OCI-LY3 (cell line): ENCODE measurements around the gene AGBL1.

Source experiments
- H2AFZ ChIP-seq: fragments of 200-600, 300-600 bp; shearing (Covaris generic); 2 replicates; pipeline ENCODE4 v1.6.0; 2014; ENCODE audit warnings: antibody characterized with exemption, low read depth, low read length
- H3K27ac ChIP-seq: fragments of 200-600, 300-600 bp; sonication (generic); 2 replicates; pipeline ENCODE4 v1.5.1; 2014; ENCODE audit warnings: mild to moderate bottlenecking, low read length, moderate library complexity, mixed read lengths
- H3K27me3 ChIP-seq: fragments of 200-600, 300-600 bp; sonication (generic); 2 replicates; pipeline ENCODE4 v1.6.1; 2014; ENCODE audit warnings: low read depth, low read length, mixed read lengths
- H3K36me3 ChIP-seq: fragments of 200-600, 300-600 bp; sonication (generic); replicated peaks from 2 replicates; pipeline ENCODE3; 2014; ENCODE audit warnings: low read depth, low read length, mixed read lengths
- H3K4me1 ChIP-seq: fragments of 300-600, 200-600 bp; sonication (generic); 2 replicates; pipeline ENCODE4 v1.6.1; 2014; ENCODE audit warnings: low read length, mixed read lengths
- H3K4me2 ChIP-seq: fragments of 200-600, 300-600 bp; sonication (generic); 2 replicates; pipeline ENCODE4 v1.6.1; 2014; ENCODE audit warnings: low read length, mixed read lengths
- H3K4me3 ChIP-seq: fragments of 300-600, 200-600 bp; sonication (generic); 2 replicates; pipeline ENCODE4 v1.5.1; 2014; ENCODE audit warnings: antibody characterized with exemption, mild to moderate bottlenecking, low read length, moderate library complexity
- H3K79me2 ChIP-seq: fragments of 300-600, 200-600 bp; shearing (Covaris generic); 2 replicates; pipeline ENCODE4 v1.6.1; 2014; ENCODE audit warnings: mild to moderate bottlenecking, low read length, mixed read lengths
- H3K9ac ChIP-seq: fragments of 300-600, 200-600 bp; shearing (Covaris generic); 2 replicates; pipeline ENCODE4 v1.6.0; 2014; ENCODE audit warnings: mild to moderate bottlenecking, low read length, moderate library complexity
- H3K9me3 ChIP-seq: fragments of 200-600, 300-600 bp; shearing (Covaris generic); 2 replicates; pipeline ENCODE4 v1.6.1; 2014; ENCODE audit warnings: low read length, mixed read lengths; ENCODE audit not compliant: insufficient read depth
- H4K20me1 ChIP-seq: fragments of 200-600, 300-600 bp; sonication (generic); 2 replicates; pipeline ENCODE4 v1.6.1; 2016; ENCODE audit warnings: low read length, mixed read lengths; ENCODE audit not compliant: insufficient read depth
- CTCF ChIP-seq: fragments of 200-600, 300-600 bp; sonication (generic); IDR thresholded peaks from 2 replicates; pipeline ENCODE4 v1.5.1; 2014; ENCODE audit warnings: antibody characterized with exemption, low read length, low read depth
- EZH2phosphoT487 ChIP-seq: fragments of 200-600 bp; shearing (Covaris generic); IDR thresholded peaks from 2 replicates; pipeline ENCODE4 v1.6.1; 2018; ENCODE audit warnings: antibody characterized with exemption, mixed run types, low read depth

The AGBL1 gene

DNA sequence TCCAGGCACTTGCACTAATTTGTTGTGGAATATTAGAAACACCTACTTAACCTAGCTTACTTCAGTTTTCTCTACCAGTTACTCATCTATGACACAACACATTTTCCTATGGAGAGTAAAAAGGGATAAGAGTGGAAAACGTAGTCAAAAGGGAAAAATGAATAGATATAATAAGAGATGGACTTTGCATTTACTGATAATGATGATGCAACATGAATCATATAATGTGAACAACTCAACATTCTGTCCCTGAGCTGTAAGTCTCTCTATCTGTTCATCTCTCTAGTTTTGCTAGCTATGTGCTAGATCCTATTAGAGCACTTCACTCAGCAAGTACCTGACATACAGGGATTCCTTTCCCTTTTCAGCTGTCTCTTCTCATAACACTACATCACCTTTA is 627.1 kb downstream of the AGBL1 start:
- Histone ChIP-seq H3K36me3 (no peaks in the 10 kb centered on the region), H3K27me3 (no peaks in the 10 kb centered on the region), H4K20me1 (no peaks in the 10 kb centered on the region), H3K4me3 (no peak overlapping the region), H3K4me1 (no peaks in the 10 kb centered on the region), H3K4me2 (no peak overlapping the region), H3K79me2 (no peaks in the 10 kb centered on the region), H3K27ac (no peak overlapping the region), H2AFZ (no peak overlapping the region), H3K9me3 (no peaks in the 10 kb centered on the region), H3K9ac (no peak overlapping the region)
- TF ChIP-seq CTCF (no peak), EZH2phosphoT487 (no peak)

- H3K4me1 ChIP-seq = no peaks in the 10 kb centered on the region
- no peak overlapping the region for H3K9ac ChIP-seq
- H3K4me2 ChIP-seq = no peak overlapping the region
- TF ChIP-seq EZH2phosphoT487 = no peak
- no peak for TF ChIP-seq CTCF
- no peaks in the 10 kb centered on the region for H3K9me3 ChIP-seq
- no peaks in the 10 kb centered on the region for H3K27me3 ChIP-seq
- no peaks in the 10 kb centered on the region for H3K79me2 ChIP-seq
- H3K27ac ChIP-seq = no peak overlapping the region
- no peak overlapping the region for H3K4me3 ChIP-seq
- no peak overlapping the region for H2AFZ ChIP-seq
- H4K20me1 ChIP-seq = no peaks in the 10 kb centered on the region
- no peaks in the 10 kb centered on the region for H3K36me3 ChIP-seq
Measured at GRCh38 chr15:86711476-86711875, 631.8 kb downstream of the AGBL1 start.

DNA sequence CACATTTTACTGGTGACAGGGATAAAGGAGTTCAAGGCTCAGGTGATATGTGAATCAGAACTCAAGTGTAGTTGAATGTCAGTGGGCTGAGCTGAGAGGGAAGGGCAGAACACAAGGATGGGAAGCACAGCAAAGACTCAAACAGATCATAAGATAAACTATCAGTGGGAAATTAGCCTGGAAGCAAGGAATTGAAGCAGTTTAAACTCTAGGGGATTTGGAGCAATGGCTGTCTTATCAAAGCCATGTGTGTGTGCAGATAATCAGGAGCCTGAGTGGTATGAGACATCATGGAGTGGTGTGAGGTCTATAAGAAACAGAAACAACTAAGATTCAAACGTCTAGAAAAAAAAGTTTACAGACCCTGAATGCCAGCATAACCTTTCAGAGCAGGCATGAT is 634.6 kb downstream of the AGBL1 start:
- no peak overlapping the region for H3K9ac ChIP-seq
- H3K79me2 ChIP-seq = no peaks in the 10 kb centered on the region
- H3K4me3 ChIP-seq = no peak overlapping the region
- no peaks in the 10 kb centered on the region for H3K4me1 ChIP-seq
- H3K27ac ChIP-seq = no peak overlapping the region
- H2AFZ ChIP-seq = no peak overlapping the region
- H4K20me1 ChIP-seq = no peaks in the 10 kb centered on the region
- no peaks in the 10 kb centered on the region for H3K9me3 ChIP-seq
- TF ChIP-seq EZH2phosphoT487 = no peak
- no peak for TF ChIP-seq CTCF
- no peaks in the 10 kb centered on the region for H3K27me3 ChIP-seq
- H3K36me3 ChIP-seq = no peaks in the 10 kb centered on the region
- H3K4me2 ChIP-seq = no peak overlapping the region

DNA sequence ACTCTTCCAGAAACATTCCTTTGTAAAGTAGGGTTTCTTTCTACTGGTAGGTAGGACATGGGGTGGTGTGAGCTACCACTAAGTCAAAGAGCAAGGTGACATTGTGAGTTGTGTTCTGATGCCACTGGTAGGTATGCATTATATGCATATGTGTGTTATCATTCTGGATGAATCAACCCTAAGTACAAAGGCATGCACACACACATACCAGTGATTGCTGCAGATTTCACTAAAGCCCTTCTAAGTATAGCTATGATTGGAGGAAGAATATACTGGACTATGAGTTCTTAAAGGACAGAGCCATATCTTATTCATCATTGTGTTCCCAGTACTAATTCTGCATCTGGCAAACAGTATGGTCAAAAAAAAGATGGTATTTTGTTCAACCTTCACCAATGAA is 646.0 kb downstream of the AGBL1 start:
- Histone ChIP-seq H3K4me1 (no peaks in the 10 kb centered on the region), H3K27me3 (no peaks in the 10 kb centered on the region), H3K9me3 (no peaks in the 10 kb centered on the region), H3K27ac (no peak overlapping the region), H3K36me3 (no peaks in the 10 kb centered on the region), H4K20me1 (no peaks in the 10 kb centered on the region), H2AFZ (no peak overlapping the region), H3K79me2 (no peaks in the 10 kb centered on the region), H3K4me3 (no peak overlapping the region), H3K9ac (no peak overlapping the region), H3K4me2 (no peak overlapping the region)
- TF ChIP-seq EZH2phosphoT487 (no peak), CTCF (no peak)
